CD4-positive, alpha-beta T cell treated with Interferon alpha-2 for 1 hour (primary cell): ENCODE results near the gene AFAP1.

Experiments
- DNase-seq, 2 donors: peaks; one replicate each; pipeline ENCODE4 v3.0.0-alpha.2; 2020 to 2022

Gene AFAP1

DNA sequence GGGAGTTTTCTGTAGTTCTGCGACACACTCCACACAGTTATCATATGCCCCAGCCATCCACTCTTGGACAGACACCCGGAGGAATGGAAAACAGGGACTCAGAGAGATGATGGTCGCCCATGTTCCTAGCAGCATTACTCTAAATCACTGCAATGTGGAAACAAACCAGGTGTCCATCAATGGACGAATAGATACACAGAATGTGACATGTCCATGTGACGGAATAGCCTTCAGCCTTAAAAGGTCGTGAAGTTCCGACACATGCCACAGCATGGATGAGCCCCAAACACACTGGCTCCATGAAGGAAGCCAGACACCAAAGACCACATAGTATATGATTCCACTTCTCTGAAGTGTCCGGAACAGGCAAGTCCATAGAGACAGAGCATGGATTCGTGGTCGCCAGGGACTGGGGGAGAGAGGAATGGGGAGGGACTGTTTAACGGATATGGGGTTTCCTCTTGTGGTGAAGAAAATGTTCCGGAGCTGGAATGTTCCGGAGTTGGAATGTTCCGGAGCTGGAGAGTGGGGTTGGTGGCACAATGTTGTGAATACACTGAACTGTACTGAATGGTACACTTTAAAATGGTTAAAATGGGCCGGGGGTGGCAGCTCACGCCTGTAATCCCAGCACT lies 28.7 kb upstream of the AFAP1 start:
- no peak for DNase-seq

DNA sequence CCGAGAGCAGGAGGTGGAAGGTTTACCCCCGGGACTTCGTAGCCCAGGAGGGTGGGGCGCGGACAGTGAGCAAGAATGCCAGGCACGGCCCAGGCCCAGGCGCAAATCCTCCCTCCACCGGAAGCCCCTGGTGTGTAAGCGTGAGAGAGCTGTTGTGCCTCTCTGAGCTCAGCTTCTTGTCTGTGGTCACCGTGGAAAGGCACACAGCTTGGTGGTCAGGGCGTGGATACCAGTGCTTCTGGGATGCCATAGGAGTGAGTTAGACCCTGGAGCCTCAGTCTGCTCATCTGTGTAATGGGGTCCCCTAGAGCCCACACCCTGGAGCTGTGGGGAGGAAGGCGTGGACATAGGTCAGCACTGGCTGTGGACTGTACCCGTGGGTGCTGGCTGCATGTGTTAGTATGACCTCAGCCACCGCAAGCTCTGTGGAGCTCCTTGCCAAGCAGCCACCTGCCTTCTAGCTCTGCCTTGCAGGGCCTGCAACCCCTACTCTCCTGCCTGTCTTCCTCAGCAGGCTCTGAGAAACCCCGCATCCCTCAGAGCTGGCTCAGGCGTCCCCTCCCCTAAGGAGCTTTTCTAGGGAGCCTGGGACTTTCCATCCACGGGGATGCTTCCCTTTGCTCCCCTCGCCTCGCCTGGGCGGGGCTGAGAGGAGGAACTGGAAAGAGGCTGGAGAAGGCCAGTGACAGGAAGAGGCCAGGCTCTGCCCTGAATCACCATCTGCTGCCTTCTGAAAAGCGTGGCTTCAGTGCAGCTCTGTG lies 28.0 kb upstream of the AFAP1 start:
- no peak for DNase-seq

DNA sequence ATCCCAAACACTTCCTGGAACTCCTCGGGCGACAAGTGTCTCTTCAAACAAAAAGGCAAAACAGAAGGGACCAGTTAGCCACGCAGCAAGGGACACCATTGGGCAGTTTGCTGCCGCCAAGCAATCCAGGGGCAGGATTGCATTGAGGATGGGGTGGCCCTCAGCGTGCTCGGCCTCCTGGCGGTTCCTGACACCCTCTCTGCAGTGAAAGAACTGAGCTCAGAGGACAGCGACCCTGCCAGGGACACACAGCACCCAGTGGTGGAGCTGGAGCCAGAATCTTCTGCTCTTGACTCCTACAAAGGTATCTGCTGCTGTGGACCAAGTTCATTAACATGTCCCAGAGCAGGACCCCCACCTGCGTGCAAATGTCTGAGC lies 27.4 kb upstream of the AFAP1 start:
- no peak for DNase-seq

DNA sequence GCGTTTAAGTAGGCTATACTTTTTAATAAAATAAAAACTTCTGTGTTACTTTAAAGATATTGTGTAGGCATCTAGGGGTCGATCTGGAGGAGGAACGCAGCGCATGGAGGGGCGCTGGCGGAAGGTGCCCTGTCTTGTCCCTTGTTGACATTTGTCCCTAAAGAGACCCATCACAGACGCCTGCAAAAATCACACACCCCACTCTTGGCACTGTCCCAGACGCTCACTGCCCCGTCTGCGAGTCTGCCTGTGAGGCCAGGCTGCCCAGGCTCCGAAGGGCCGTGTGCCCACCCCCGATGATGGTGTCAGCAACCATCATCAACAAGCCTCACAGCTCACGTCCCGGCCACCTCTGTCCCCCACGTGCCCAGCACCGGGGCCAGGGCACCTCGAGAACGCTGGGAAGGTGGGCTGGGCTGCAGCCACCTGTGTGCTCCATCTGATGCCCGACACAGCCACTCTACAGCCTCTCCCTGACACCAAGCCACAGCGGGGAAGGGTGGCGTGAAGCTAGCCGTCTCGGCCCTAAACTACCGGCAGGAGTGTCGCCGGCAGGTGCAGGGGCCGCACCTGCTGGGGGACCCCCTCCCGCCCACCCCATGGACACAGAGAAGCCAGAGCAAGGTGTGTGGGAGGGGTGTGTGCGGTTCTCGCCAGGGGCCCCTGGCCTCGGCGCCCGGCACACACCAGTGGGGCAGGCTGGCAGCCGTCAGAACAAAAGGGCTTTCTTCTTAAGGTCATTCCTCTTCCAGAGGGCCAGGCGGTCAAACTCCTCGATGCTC lies 26.8 kb upstream of the AFAP1 start:
- no peak for DNase-seq

DNA sequence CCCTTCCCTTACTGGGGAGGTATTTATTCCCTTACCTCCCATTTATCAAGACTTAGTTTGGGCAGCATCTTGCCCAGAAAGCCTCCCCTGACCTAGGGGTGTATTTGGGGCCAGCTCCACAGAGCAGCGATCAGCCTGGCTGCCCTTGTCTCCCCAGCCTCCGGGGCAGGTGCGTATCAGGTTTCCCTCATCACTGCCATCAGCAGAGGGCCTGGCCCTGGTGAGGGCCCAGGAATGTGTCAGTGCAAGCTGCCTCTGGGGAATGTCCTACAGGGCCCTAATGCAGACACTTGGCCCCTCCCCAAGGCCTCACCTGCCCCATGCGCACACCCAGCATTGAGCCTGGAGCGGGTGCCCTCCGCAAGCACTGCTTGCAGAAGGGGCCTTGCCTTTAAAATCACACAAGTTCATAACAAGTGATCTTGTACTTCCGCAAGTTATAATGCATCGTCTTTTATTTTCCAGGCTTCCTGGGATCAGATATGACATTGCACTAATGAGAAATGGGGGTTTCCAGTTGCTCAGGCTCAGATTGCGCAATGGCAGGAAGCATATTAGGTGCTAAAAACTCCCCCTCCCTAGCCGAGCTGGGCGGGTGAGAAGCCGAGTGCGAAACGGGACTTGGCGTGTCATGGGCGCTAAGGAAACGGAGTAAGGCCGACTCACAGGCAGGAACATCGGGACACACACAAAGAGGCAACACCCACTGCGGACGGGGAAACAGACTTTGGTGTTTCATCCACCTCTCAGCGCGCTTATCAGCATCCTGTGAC lies 25.4 kb upstream of the AFAP1 start:
- DNase-seq = peak; percentile 28 to 78

DNA sequence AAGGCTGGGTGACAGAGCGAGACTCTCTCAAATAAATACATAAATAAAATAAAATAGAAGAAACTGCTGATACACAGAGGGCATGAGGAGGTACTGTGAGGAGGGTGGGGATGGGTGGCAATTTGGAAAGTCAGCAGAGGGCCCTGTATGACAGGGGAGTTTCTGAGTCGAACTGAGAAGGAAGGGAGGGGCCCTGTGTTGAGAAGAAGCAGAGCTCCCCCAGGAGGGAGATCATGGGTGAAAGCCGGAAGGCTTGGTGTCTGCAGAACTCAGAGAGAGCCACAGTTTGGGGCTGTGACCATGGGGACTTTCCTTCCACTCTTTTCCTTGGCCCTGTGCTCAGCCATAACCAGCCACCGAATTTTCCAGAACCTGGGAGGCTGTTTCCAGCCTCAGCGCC lies 24.8 kb upstream of the AFAP1 start:
- peak; percentile 18 to 70 for DNase-seq

DNA sequence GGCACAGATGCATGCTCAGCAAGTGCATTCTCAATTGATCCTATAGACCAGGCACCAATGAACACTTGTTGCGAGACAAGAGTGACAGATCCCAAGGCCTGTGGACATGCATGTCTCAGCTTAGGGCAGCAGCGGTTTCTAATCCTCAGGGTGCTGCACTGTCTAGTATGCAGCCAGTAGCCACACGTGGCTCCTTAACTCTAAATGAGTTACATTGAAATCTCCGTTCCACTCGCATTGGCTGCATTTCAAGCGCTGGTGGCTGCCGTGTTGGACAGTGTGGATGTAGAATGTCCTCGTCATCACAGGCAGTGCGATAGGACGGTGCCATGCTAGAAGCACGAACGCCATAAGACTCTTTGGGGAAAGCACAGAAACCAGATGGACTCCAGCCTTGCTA lies 24.0 kb upstream of the AFAP1 start:
- DNase-seq = no peak

DNA sequence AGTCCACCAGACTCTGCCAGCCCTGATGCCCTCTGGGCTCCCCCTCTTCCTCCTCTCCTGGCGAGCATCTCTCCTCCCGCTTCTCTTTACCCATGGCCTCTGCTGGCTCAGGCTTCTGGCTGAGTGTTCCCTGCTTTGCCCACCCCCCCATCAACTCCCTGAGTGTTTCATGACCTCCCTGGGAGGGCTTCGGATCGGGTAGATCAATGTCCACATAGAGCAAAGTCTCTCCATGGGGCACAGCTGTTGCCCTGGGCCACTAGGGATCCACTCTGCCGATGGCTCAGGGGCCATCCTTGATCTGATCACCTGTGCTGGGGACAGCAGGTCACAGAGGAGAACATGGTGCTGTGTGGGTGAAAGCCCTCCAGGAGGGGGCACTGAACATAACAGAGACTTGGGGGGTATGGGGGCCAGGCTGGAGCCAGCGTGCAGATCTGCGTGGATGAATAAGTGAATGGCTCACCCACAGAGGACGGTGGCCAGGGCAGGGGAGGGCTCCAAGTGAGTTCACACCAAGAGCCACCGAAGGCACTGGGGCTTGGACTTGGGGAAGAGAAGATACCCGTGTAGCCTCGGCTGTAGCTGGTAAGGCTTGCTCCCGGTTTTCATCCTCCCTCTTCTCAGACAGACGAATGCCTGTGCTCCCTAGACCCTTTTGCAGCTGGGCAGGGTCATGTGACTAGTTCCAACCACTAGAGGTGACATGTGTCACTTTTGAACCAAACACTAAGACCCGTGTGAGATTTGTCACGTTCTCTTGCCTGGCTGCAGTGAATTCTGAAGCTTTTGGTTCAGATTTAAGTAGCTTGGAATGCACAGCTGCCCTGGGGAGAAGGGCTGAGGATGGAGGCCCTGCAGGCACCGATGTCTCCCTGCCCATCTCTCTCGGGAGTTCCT lies 23.2 kb upstream of the AFAP1 start:
- DNase-seq = no peak

DNA sequence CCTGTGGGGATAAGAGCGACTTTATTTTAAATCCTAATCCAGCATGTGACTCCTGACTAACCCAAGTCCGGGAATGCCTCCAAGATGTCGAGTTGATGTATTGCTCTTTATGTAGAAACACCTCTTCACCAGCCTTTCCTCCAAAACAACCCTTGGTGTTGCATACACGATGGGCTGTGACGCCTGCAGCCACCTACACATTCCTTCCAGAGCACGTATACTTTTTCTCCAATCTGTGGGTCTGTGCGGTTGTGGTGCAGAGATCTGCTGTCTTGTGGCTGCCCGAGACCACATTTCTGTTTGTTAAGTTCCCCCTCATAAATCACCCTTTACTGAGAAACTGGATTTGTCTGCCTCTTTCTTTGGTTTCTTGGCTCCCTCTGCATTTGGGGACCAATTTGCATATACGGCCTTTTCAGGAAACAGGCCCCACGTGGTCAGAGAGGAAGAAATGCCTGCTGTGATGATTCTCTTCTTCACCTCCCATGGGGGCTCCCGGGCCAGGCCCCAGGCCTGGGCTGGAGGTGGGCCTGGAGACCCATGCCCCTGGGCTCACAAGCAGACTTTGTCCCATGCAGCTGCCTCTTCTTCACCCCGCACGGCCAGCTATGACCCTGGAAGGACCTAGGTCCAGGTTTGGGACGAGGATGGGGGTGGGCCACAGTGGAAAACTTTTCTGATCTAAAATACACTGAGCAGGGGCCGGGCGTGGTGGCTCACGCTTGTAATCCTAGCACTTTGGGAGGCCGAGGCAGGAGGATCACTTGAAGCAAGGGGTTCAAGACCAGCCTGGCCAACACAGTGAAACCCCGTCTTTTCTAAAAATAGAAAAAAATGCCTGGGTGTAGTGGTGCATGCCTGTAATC lies 21.4 kb upstream of the AFAP1 start:
- peak in 1 of 2 donors; percentile 33 for DNase-seq

DNA sequence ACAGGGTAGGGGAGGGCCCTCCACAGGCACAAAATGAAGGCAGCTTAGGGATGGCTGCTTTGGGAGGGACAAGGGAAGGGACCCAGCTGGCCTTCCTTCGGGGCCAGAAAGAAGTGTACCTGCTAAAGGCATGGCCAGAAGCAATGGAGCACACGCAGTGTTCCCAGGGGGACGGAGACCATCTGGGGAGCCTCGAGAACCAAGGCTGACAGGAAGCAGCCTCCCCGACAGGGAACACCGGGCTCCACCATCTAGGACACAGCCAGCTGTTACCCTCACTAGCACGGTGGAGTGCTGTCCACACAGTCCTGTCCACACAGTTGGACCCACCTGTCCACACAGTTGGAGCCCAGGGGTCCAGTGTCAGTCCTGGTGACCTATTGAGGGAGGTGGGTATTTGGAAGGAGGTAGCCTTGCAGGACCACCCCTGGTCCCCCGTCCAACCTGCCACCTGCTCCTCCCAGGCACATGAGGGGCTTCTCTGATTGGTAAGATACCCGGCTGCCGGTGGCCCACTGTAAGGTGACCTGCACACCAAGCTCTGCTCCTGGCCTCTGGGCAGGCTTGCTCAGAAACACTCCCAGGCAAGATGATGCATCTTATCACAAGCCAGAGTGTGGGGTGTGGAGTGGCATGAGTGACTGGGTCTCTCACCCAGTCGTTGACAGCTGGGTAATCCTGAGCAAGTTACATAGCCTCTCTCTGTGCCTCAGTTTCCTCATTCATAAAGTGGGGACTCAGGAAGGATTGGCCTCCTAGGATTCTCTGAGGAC lies 20.5 kb upstream of the AFAP1 start:
- no peak for DNase-seq

DNA sequence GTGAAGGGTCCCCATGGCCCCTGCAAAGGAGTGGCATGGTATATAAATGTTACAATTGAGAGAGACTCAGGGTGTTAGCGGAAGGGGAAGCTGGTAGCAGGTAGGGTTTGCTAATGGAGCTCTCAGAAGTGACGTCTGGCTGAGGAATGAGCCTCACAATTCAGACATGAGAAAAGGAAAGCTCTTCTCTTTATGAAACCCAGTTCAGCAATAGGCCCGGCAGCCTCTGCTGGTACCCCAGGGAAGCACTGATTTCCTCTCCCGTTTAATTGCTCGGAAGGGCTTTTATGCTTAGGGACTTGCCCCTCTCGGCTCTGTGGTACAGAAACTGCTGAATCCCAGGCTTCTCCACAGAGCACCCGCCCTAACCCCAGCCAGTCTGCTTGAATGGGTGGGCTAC lies 19.4 kb upstream of the AFAP1 start:
- no peak for DNase-seq

DNA sequence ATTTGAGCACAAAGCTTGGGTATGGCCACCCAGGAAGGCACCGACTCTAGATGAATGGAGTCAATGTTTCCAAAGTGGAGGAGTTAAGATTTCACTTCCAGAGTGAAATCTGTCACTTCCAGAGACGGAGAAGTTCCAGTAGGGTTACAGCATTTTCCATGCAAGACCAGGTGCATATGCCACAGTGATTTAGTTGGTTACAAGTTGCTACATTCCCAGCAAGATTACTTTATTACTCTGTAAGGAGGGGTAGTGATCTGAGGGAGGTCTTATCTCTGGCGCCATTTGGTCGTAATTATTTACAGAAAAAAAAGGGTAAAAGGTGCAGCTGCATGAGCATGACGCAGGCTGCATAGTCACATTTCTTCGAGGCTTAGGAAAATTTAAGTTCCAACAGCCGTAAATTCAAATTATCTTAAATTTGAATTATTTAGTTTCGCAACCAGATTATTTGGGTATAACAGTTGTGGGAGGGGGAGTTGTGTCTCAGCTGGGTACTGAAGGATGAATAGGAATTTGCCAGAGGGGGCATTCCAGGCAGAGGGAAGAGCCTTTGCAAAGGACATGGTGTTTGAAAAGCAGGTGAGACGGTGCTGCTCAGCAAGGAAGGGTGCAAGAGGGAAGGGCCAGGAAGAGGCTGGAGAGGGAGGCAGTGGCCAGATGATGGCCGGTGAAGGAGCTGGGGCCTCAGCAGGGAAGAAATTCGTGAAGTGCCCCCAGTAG lies 17.4 kb upstream of the AFAP1 start:
- DNase-seq = no peak

DNA sequence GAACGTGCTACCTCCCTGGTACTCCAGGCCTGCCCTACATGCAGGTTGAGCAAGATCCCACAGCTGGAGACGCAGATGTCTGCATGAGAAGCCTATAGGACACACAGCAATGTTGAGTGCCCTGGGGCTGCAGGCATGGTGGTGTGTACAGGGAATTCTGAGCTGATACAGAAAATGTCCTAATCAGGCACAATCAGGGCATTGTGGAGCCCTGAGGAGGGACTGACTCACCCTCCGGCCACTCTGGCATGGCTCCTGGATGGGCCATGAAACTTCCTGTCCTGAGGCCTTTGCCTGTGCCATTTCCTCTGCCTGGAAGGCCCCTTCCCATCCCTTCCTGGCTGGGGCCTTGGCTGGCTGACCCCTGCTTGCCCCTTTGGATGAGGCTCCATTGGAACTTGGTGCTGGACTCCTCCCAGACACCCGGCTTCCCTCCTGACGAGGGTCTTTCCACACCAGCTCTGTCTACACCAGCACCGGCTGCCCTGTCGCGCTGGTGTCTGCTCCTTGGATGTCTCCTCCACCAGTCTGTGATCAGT lies 16.7 kb upstream of the AFAP1 start:
- no peak for DNase-seq

DNA sequence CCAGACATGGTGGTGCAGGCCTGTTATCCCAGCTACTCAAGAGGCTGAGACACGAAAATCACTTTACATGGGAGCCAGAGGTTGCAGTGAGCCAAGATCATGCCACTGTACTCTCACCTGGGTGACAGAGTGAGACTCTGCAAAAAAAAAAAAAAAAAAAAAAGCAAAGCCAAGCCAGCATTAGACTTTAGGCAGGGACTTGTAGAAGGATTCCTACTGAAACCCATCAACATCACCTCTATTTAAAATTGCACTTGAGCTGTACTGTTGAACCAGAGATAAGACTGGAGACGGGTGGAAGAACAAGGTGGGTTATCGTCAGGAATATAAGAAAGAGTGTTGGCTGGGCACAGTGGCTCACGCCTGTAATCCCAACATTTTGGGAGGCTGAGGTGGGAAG lies 15.7 kb upstream of the AFAP1 start:
- DNase-seq = no peak

DNA sequence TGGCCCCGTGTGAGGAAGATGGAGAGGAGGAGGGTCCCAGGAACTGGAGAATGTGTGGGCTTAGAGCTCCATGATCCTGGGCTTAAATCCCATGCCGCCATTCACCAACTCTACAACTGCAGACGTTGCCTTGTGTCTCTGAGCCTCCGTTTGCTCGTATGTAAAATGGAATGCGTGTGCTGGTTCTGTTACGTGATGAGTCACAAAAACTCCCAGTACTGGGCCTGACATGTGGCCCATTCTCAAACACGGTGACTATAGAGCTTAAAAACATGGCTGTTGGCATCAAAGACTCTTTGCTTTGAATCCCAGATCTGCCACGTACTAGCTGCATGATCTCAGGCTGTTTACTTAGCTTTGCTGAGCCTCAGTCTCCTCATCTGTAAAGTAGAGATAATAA lies 13.0 kb upstream of the AFAP1 start:
- no peak for DNase-seq

DNA sequence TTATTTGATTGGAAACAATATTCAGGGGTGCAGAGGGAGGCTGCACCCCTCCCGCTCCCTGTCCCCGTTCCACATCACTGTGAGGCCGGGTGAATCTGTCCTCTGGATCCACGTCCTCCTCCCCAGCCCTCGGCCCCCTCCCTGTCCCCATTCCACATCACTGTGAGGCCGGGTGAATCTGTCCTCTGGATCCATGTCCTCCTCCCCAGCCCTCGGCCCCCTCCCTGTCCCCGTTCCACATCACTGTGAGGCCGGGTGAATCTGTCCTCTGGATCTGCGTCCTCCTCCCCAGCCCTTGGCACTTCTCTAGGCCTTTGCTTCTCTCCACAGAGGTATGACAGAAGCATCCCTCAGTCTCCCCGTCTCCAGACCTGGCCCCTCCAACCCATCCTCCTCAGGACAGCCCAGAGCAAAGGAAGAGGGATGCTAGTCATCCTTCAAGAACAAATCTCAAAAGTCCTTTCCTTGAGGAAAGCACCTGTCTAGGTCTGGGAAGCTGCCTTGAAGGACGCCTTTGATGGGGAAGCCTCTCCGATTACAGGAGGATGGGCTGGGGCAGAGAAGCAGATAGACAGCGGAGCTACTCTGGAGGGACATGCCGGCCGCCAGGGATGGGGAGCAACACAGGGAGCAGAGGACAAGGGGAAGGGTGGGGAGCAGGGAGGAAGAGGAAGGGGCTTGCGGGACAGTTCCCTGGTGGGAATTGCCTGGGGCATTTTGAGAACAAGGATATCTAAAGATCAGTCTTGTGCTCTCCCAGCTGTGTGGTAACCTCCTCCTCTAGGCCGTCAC lies 10.8 kb upstream of the AFAP1 start:
- no peak for DNase-seq

DNA sequence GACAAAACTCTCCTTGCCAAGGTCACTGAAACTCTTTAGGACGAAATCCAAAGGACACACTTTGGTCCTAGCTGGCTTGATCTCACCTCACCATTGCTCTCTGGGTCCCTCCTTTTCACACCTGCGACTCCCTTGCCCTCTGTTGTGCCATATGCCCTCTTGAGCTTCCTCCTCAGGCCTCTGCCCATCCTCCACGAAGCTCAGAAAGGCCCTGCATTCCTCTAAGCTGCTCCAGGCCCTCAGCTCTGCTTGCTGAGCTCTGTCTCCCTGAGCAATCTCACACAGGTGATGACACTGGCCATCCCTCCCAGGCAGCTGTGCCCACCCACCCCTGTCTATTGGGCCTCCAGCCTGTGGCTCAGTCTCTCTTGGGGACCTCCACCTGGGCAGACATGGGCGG lies 10.1 kb upstream of the AFAP1 start:
- DNase-seq = no peak

DNA sequence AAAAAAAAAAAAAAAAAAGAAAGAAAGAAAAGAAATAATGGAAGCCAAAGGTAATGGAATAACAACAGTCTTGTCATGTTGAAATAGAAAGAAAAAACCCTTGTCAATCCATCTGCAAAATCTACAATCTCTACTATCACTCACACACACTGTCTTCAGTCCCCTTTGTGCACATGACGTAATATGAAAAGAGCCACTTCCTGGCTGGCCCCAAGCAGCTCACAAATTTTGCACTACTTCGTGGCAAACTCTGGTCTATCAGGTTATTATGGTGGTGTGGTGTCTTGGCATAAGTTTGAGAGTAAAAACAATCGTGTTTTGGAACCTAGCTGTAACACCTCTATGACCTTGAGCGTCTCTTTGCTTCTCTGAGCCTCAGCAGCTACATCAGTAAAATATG lies 8.3 kb upstream of the AFAP1 start:
- DNase-seq = peak in 1 of 2 donors; percentile 38
